Neural progenitor cell (in vitro differentiated cells): ENCODE results near the gene MYO5A.

Experiments used
- CTCF ChIP-seq: fragments of 200-600 bp; sonication (generic); IDR thresholded peaks from 2 replicates; pipeline ENCODE4 v1.5.1; 2017; ENCODE audit warnings: antibody characterized with exemption, mild to moderate bottlenecking
- EZH2 ChIP-seq: fragments of 200-600 bp; sonication (generic); IDR thresholded peaks from 2 replicates; pipeline ENCODE4 v1.6.1; 2017; ENCODE audit warnings: antibody characterized with exemption, mild to moderate bottlenecking, moderate library complexity
- EZH2phosphoT487 ChIP-seq: fragments of 200-600 bp; sonication (generic); IDR thresholded peaks from 2 replicates; pipeline ENCODE4 v1.6.1; 2017; ENCODE audit warnings: antibody characterized with exemption

- no peak for TF ChIP-seq EZH2phosphoT487
- TF ChIP-seq CTCF, result no peak
- TF ChIP-seq EZH2, result no peak
Observed at GRCh38 chr15:52383100-52383588, 145.5 kb downstream of the MYO5A start.
